ENCODE data around the gene TBX2.

DNA sequence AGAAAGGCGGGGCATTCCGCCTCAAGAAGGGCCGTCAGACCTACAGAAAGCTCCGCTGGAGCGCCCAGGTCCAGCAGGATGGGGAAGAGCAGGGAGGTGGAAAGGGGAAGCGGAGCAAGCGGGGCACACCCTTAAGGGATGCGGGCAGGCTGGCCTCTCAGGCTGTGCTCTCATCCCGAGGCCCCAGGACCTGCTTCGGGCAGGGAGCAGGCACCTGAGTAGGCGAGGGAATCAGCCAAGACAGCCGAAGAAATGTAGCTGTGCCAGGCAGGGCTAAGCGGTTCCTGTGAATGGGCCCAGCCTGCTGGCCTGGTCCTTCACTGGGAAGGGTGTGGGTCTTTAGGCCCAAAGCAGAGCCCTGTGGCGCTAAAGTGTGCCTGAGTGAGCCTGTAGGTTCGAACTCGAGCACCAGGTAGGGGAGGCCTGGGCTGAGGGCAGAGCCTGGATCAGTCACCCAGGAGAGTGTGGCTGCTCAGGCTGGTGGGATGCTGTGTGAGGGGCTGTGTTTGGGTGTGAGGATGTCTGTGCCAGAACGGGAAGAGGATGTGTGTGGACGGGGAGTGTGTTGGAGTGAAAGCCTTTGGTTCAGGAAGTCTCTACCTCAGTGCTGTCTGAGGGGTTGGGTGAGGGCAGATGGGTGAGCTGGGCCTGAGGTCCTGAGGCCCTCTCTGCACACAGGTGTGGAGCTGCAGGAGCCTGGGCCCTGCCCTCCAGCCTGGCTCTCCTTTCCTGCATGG, 55.8 kb downstream of the TBX2 start:
- TF ChIP-seq POLR2A (IDR thresholded peaks at IDR 0.05; ENCODE audit: low read depth, low read length), result no peak
- TF ChIP-seq, protein P1, sequence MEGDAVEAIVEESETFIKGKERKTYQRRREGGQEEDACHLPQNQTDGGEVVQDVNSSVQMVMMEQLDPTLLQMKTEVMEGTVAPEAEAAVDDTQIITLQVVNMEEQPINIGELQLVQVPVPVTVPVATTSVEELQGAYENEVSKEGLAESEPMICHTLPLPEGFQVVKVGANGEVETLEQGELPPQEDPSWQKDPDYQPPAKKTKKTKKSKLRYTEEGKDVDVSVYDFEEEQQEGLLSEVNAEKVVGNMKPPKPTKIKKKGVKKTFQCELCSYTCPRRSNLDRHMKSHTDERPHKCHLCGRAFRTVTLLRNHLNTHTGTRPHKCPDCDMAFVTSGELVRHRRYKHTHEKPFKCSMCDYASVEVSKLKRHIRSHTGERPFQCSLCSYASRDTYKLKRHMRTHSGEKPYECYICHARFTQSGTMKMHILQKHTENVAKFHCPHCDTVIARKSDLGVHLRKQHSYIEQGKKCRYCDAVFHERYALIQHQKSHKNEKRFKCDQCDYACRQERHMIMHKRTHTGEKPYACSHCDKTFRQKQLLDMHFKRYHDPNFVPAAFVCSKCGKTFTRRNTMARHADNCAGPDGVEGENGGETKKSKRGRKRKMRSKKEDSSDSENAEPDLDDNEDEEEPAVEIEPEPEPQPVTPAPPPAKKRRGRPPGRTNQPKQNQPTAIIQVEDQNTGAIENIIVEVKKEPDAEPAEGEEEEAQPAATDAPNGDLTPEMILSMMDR (conservative IDR thresholded peaks at IDR 0.05; ENCODE audit: low read depth, low read length), result no peak
- no peak for TF ChIP-seq CEBPB (IDR thresholded peaks at IDR 0.05; ENCODE audit: low read depth, low read length)
- TF ChIP-seq MXI1 (IDR thresholded peaks at IDR 0.05; ENCODE audit: borderline replicate concordance, low read depth, low read length), result no peak
- no peak for TF ChIP-seq MAZ (IDR thresholded peaks at IDR 0.05; ENCODE audit: borderline replicate concordance, low read depth, low read length)
- no peak for TF ChIP-seq BHLHE40 (IDR thresholded peaks at IDR 0.05; ENCODE audit: low read depth, low read length)
- no peak for TF ChIP-seq RAD21 (IDR thresholded peaks at IDR 0.05; ENCODE audit: low read length)
- TF ChIP-seq CHD1 (IDR thresholded peaks at IDR 0.05; ENCODE audit: low read depth, low read length), result no peak
- TF ChIP-seq FOS (IDR thresholded peaks at IDR 0.05; ENCODE audit: low read depth, low read length), result no peak
- TF ChIP-seq, protein P2, sequence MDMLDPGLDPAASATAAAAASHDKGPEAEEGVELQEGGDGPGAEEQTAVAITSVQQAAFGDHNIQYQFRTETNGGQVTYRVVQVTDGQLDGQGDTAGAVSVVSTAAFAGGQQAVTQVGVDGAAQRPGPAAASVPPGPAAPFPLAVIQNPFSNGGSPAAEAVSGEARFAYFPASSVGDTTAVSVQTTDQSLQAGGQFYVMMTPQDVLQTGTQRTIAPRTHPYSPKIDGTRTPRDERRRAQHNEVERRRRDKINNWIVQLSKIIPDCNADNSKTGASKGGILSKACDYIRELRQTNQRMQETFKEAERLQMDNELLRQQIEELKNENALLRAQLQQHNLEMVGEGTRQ (IDR thresholded peaks at IDR 0.05; ENCODE audit: low read depth, low read length), result no peak
- no peak for TF ChIP-seq SMC3 (IDR thresholded peaks at IDR 0.05; ENCODE audit: low read depth, low read length)
